ENCODE data around the gene CEP20. TPM values are rescaled to one million over a fixed set of nuclear protein-coding genes. Genes with fewer than 3 reads are reported as not detected.

The CEP20 gene
- total and polyA plus RNA-seq, 2 experiments from 2014 or later, result 53.8 to 63.9 TPM

GRCh38 chr16:15874745-15875314 is 13.6 kb downstream of the CEP20 start:
- peak overlapping the region; percentile 79 for H2AFZ ChIP-seq
- WGBS, 2 experiments (ENCODE audit: low coverage in 1 of 2, low lambda C conversion rate in 2 of 2, missing lambda C conversion rate in 2 of 2), result 8% methylated on average over 7 of the region's 7 CpGs
- H3K9ac ChIP-seq, result peak overlapping the region; percentile 58
- 0 out of 2 replicates have a peak overlapping the region, but pooled peaks have one; percentile 26 for H3K4me3 ChIP-seq
- peak; percentile 90 for DNase-seq
- peaks cover 64% of the 10 kb centered on the region for H3K79me2 ChIP-seq (ENCODE audit: insufficient read depth)
- H3K9me2 ChIP-seq (ENCODE audit: insufficient read depth), result no peaks in the 10 kb centered on the region
- no peak for TF ChIP-seq EZH2phosphoT487 (IDR thresholded peaks at IDR 0.05; ENCODE audit: insufficient read depth, low read depth)
- TF ChIP-seq EZH2 (IDR thresholded peaks at IDR 0.05; ENCODE audit: insufficient read depth, poor library complexity, severe bottlenecking), result no peak
- no peaks in the 10 kb centered on the region for H3K9me3 ChIP-seq (ENCODE audit: low read depth)
- peak overlapping the region; percentile 37 for H3K4me2 ChIP-seq (ENCODE audit: unreplicated experiment)
- peaks cover 5% of the 10 kb centered on the region; the same call in 1 of the 2 replicates for H3K36me3 ChIP-seq (ENCODE audit: low read depth)
- H3K27ac ChIP-seq, result peak overlapping the region; percentile 59
- no peaks in the 10 kb centered on the region for H3K27me3 ChIP-seq (replicated peaks; ENCODE audit: insufficient read depth)
- H4K20me1 ChIP-seq (ENCODE audit: insufficient read depth), result no peaks in the 10 kb centered on the region
- H3F3A ChIP-seq (ENCODE audit: insufficient read depth), result peaks cover 18% of the 10 kb centered on the region
- in situ Hi-C loops (cut with MboI), result no loop called here
- peaks cover 28% of the 10 kb centered on the region for H3K4me1 ChIP-seq (ENCODE audit: insufficient read depth)

- no peaks in the 10 kb centered on the region for H3K9me2 ChIP-seq (ENCODE audit: insufficient read depth)
- 100% methylated on average over 1 of the region's 1 CpG for WGBS, 2 experiments (ENCODE audit: low coverage in 1 of 2, low lambda C conversion rate in 2 of 2, missing lambda C conversion rate in 2 of 2)
- in situ Hi-C loops (cut with MboI), result no loop called here
- peaks cover 10% of the 10 kb centered on the region for H3F3A ChIP-seq (ENCODE audit: insufficient read depth)
- no peak overlapping the region for H3K4me3 ChIP-seq
- H3K4me2 ChIP-seq (ENCODE audit: unreplicated experiment), result no peak overlapping the region
- DNase-seq, result no peak
- H4K20me1 ChIP-seq (ENCODE audit: insufficient read depth), result no peaks in the 10 kb centered on the region
- no peak overlapping the region for H3K9ac ChIP-seq
- H3K27me3 ChIP-seq (replicated peaks; ENCODE audit: insufficient read depth), result no peaks in the 10 kb centered on the region
- H3K27ac ChIP-seq, result no peak overlapping the region
- no peaks in the 10 kb centered on the region for H3K9me3 ChIP-seq (ENCODE audit: low read depth)
- peaks cover 64% of the 10 kb centered on the region for H3K79me2 ChIP-seq (ENCODE audit: insufficient read depth)
- peaks cover 5% of the 10 kb centered on the region; the same call in 1 of the 2 replicates for H3K36me3 ChIP-seq (ENCODE audit: low read depth)
- TF ChIP-seq EZH2 (IDR thresholded peaks at IDR 0.05; ENCODE audit: insufficient read depth, poor library complexity, severe bottlenecking) (no peak), EZH2phosphoT487 (IDR thresholded peaks at IDR 0.05; ENCODE audit: insufficient read depth, low read depth) (no peak)
- no peak overlapping the region for H2AFZ ChIP-seq
- peaks cover 20% of the 10 kb centered on the region for H3K4me1 ChIP-seq (ENCODE audit: insufficient read depth)
Observed at GRCh38 chr16:15873737-15874136, 14.7 kb downstream of the CEP20 start.

GRCh38 chr16:15873301-15873700 is 15.1 kb downstream of the CEP20 start:
- no peak overlapping the region for H3K4me3 ChIP-seq
- H3K9ac ChIP-seq, result no peak overlapping the region
- no peak overlapping the region for H2AFZ ChIP-seq
- peaks cover 6% of the 10 kb centered on the region for H3F3A ChIP-seq (ENCODE audit: insufficient read depth)
- H3K4me2 ChIP-seq (ENCODE audit: unreplicated experiment), result no peak overlapping the region
- H3K9me3 ChIP-seq (ENCODE audit: low read depth), result no peaks in the 10 kb centered on the region
- peak; percentile 18 for DNase-seq
- H3K79me2 ChIP-seq (ENCODE audit: insufficient read depth), result peaks cover 60% of the 10 kb centered on the region
- peaks cover 15% of the 10 kb centered on the region for H3K4me1 ChIP-seq (ENCODE audit: insufficient read depth)
- no peak overlapping the region for H3K27ac ChIP-seq
- in situ Hi-C loops (cut with MboI), result no loop called here
- WGBS, 2 experiments (ENCODE audit: low coverage in 1 of 2, low lambda C conversion rate in 2 of 2, missing lambda C conversion rate in 2 of 2), result 57 to 63% methylated on average over 2 of the region's 2 CpGs
- H3K27me3 ChIP-seq (replicated peaks; ENCODE audit: insufficient read depth), result no peaks in the 10 kb centered on the region
- H4K20me1 ChIP-seq (ENCODE audit: insufficient read depth), result no peaks in the 10 kb centered on the region
- H3K36me3 ChIP-seq (ENCODE audit: low read depth), result peaks cover 5% of the 10 kb centered on the region; the same call in 1 of the 2 replicates
- TF ChIP-seq EZH2phosphoT487 (IDR thresholded peaks at IDR 0.05; ENCODE audit: insufficient read depth, low read depth), result no peak
- TF ChIP-seq EZH2 (IDR thresholded peaks at IDR 0.05; ENCODE audit: insufficient read depth, poor library complexity, severe bottlenecking), result no peak
- no peaks in the 10 kb centered on the region for H3K9me2 ChIP-seq (ENCODE audit: insufficient read depth)

- H3K36me3 ChIP-seq (ENCODE audit: low read depth), result peaks cover 15% of the 10 kb centered on the region
- H3K4me2 ChIP-seq (ENCODE audit: unreplicated experiment), result no peak overlapping the region
- H3K27me3 ChIP-seq (replicated peaks; ENCODE audit: insufficient read depth), result no peaks in the 10 kb centered on the region
- H3K4me3 ChIP-seq, result no peak overlapping the region
- no peak for DNase-seq
- no peaks in the 10 kb centered on the region; the same call in 1 of the 2 replicates for H3F3A ChIP-seq (ENCODE audit: insufficient read depth)
- H2AFZ ChIP-seq, result no peak overlapping the region
- no peaks in the 10 kb centered on the region for H3K9me2 ChIP-seq (ENCODE audit: insufficient read depth)
- peaks cover 24% of the 10 kb centered on the region for H3K4me1 ChIP-seq (ENCODE audit: insufficient read depth)
- H3K9ac ChIP-seq, result no peak overlapping the region
- WGBS, 2 experiments (ENCODE audit: low coverage in 1 of 2, low lambda C conversion rate in 2 of 2, missing lambda C conversion rate in 2 of 2), result 96 to 98% methylated on average over 5 of the region's 5 CpGs
- H4K20me1 ChIP-seq (ENCODE audit: insufficient read depth), result no peaks in the 10 kb centered on the region
- no peaks in the 10 kb centered on the region for H3K9me3 ChIP-seq (ENCODE audit: low read depth)
- TF ChIP-seq EZH2 (IDR thresholded peaks at IDR 0.05; ENCODE audit: insufficient read depth, poor library complexity, severe bottlenecking), result no peak
- TF ChIP-seq EZH2phosphoT487 (IDR thresholded peaks at IDR 0.05; ENCODE audit: insufficient read depth, low read depth), result no peak
- peaks cover 29% of the 10 kb centered on the region for H3K79me2 ChIP-seq (ENCODE audit: insufficient read depth)
- H3K27ac ChIP-seq, result no peak overlapping the region
- in situ Hi-C loops (cut with MboI), result no loop called here
Observed at GRCh38 chr16:15870011-15870410, 18.4 kb downstream of the CEP20 start.
